ENCODE data around the gene FAM24B.

Gene FAM24B

DNA sequence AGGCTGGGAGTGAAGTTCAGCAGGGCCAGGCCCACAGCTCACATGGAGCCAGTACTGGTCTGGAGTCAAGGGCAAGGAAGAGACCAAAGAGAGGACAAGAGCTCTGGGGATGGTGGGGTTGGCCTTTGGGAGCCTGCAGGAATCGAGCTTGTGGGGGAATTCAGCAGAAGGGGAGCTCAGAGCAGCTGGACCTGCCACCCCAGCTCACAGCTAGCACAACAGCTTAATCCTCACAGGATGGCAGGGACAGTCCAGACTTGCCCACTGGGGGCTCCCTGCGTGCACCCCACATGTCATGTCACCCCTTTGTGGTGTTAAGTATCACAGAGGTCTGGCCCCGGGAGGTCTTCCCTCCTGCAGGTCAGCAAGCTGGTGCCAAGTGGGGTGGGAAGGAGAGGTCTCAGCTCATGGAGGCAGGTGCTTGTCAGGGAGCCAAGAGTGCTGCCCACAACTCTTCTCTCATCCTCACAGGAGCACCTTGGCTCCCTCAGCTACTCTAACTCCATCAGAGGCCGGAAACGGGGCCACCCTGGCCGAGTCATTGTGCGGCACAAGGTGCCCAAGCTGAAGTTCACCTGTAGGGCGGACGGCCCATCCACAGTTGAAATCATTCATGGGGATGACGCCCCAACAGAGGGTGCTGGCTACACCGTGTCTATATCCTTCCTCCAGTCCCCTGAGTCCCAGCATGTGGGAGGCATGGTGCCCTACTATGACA, 56.2 kb downstream of the FAM24B start:
- DNase-seq (ENCODE audit: low spot score) = no peak

DNA sequence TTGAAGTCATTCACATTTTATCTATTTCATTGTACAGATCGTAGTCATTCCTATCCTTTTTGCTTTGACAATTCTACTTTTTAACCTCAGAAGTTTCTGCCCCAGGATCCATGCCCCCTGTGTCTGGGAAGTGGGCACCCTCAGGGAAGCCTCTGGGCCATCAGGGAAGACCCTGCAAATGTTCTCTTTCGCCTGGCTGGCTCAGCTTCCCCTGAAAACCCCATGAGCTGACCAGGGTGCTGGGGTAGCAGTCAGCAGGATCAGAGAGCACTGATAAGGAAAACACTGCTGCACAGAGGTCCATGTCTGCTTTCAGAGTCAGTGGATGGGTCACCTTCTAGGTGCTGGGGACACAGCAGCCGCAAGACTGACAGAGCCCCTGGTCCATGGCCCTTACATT, 57.6 kb downstream of the FAM24B start:
- no peak for DNase-seq (ENCODE audit: low spot score)

DNA sequence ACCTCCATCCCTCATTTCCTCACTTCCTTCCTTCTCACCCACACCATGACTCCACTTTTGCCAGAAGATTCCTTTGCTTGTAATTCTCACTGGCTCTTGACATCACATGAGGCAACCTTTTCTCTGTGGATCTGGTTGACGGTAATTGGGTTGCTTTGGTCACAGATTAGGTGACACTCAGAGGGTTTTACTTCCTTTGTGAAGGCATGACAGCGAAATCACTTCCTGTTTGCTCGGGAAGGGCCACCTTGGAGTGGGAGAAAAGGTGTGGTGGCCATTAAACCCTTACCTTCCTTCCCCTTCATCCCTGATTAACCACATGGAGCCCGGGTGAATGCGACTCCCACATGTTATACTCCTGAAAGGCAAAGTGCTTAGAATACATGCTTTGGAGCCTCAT, 63.9 kb downstream of the FAM24B start:
- DNase-seq (ENCODE audit: low spot score) = no peak

DNA sequence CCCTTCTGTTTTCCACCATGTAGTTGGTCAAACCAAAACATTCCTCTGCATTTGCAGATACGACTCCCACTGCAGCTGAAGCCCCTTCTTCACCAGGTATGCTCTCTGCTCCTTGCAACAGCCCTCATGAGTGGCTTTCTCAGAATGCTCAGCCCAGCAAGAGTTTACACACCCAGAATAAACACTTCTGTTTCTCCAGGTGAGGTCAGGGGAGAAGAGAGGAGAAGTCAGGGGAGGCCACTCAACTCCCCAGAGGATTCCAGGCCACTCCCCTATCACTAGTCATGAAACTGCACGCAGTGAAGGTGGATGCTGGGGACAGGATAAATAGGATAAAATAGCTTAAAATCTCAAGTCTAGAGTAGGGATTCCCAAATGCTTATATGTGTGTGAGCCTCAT, 64.9 kb downstream of the FAM24B start:
- no peak for DNase-seq (ENCODE audit: low spot score)

DNA sequence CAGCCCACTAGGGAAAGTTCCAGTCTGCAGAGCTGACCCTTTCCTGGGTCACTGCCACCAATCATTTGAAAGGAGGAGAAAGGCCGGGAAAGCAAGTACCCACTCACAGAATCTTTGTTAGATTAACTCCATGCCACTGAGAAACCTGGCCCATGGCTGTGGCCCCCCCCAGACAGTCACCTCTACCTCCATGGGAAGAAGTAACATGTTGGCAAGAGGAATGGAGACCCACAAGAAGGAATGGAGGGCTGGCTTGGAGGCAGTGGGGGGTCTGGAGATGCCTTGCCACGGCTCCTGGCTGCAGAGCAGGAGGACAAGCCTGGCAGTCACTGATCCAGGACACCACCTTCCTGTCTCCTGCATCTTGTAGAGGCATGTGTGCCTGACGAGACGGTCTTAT, 66.6 kb downstream of the FAM24B start:
- DNase-seq (ENCODE audit: low spot score) = no peak

DNA sequence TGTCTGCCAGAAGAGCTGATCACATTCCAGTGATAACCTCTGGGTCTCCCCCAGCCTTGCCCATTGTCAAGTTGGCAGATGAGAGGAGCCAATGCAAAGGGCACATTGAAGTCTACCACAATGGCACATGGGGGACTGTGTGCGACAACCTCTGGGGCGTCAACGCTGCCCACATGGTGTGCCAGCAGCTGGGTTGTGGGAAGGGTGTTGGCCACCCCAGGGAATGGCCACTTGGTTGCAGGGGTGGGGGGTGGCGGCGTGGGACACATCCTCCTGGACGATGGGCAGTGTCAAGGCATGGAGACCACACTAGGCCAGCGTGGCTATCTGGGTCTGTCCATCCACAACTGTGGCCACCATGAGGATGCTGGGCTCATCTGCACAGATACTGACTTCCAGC, 77.1 kb downstream of the FAM24B start:
- DNase-seq (ENCODE audit: low spot score) = no peak
